Thymus (tissue), 11 donors: ENCODE data around the gene RDM1. TPM values are rescaled to one million over a fixed set of nuclear protein-coding genes. Genes with fewer than 3 reads are reported as not detected.

Experiments used
- DNase-seq, 9 donors: peaks; one replicate each; pipeline ENCODE4 v3.0.0-alpha.2; 2013; ENCODE audit warnings: low spot score in 9 of 9, low read depth in 6 of 9, missing footprints in 1 of 9
- H3K27ac ChIP-seq, 2 donors: one replicate each; pipeline ENCODE4 v1.5.1; 2013; ENCODE audit warnings: control low read depth in 1 of 2, low read depth in 1 of 2, low read length in 1 of 2, mild to moderate bottlenecking in 1 of 2, moderate library complexity in 1 of 2
- H3K27me3 ChIP-seq, 2 donors: one replicate each; pipeline ENCODE4 v1.5.1; 2013; ENCODE audit warnings: low read length in 1 of 2; ENCODE audit not compliant: control insufficient read depth in 2 of 2, insufficient read depth in 1 of 2
- H3K36me3 ChIP-seq, 2 donors: one replicate each; pipeline ENCODE4 v1.5.1; 2013; ENCODE audit warnings: low read length in 1 of 2, mild to moderate bottlenecking in 1 of 2, moderate library complexity in 1 of 2; ENCODE audit not compliant: control insufficient read depth in 2 of 2, insufficient read depth in 2 of 2
- H3K4me1 ChIP-seq, 2 donors: one replicate each; pipeline ENCODE4 v1.5.1; 2013; ENCODE audit warnings: low read length in 2 of 2; ENCODE audit not compliant: control insufficient read depth in 2 of 2, insufficient read depth in 2 of 2
- H3K4me3 ChIP-seq, 2 donors: one replicate each; pipeline ENCODE4 v1.5.1; 2013; ENCODE audit warnings: low read length in 2 of 2, control low read depth in 1 of 2, mild to moderate bottlenecking in 1 of 2
- H3K9me3 ChIP-seq, 2 donors: one replicate each; pipeline ENCODE4 v1.5.1; 2013; ENCODE audit warnings: low read length in 1 of 2, mild to moderate bottlenecking in 1 of 2; ENCODE audit not compliant: control insufficient read depth in 2 of 2, insufficient read depth in 1 of 2
- WGBS: extraction: QIAGEN DNeasy Blood & Tissue Kit; methylation state at CpG from one replicate; pipeline ENCODE4 v1.1.7; 2013; 5-methylcytosine and 5-hydroxymethylcytosine counted together
- polyA plus RNA-seq: library from polyadenylated mRNA; stranded (reverse); fragments of 200-250 nt; gene quantifications from one replicate; pipeline ENCODE4 v1.2.3, GENCODE V29; 2013
- total RNA-seq: library from RNA; stranded (reverse); fragments of 120-200 nt; gene quantifications from one replicate; pipeline ENCODE4 v1.2.4, GENCODE V29; 2013
- donor health status: healthy.

The RDM1 gene
- total and polyA plus RNA-seq, 2 donors, result 1.1 to 5.7 TPM

DNA sequence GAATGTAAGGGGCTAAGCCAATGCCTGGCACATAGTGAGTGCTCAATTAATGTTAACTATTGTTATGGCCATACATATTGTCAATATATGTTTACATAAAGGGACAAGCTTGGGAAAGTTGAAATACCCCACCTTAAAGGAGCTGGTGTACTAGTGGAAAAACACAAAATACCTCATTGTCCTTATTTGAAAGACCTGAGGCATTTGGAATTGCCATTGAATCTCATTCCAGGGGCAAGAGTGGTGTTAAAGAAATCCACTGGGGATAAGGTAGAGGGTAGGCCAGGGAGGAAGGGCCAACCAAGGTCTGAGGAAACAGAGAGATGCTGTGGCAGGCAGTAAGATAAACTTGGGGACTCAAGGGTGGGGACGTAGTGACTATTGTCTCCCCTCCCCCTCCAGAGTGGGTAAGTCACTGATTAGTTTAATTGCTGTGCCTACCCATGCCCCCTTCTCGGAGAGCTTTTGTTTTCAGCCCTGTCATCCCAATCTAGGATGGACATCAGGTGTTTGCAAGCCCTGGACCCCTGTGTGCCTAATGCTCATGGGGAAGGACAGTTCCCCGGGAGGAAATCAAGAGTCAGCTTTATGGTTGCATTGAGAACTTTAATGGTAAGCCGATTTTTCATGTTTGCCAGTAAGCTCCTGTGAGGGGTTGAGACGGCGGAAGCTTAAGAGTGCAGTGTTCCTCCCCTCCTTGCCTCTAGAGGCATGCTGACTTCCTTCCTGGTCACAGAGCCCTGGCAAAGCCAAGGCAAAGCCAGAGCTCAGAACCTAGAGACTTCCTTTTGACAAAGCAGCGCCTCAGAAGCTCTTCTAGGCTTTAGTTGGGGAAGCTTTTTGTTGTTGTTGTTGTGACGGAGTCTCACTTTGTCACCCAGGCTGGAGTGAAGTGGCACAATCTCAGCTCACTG is 59.4 kb downstream of the RDM1 start:
- Histone ChIP-seq H3K9me3 (peaks cover 0 to 4% of the 10 kb centered on the region in 2 donors), H3K4me3 (no peak overlapping the region), H3K36me3 (no peaks in the 10 kb centered on the region), H3K27ac (no peak overlapping the region), H3K27me3 (no peaks in the 10 kb centered on the region), H3K4me1 (peaks cover 6 to 14% of the 10 kb centered on the region in 2 donors)
- 57% methylated on average over 8 of the region's 8 CpGs for WGBS
- DNase-seq, result peak in 3 of 9 donors; percentile 38 to 70 (median 54)

DNA sequence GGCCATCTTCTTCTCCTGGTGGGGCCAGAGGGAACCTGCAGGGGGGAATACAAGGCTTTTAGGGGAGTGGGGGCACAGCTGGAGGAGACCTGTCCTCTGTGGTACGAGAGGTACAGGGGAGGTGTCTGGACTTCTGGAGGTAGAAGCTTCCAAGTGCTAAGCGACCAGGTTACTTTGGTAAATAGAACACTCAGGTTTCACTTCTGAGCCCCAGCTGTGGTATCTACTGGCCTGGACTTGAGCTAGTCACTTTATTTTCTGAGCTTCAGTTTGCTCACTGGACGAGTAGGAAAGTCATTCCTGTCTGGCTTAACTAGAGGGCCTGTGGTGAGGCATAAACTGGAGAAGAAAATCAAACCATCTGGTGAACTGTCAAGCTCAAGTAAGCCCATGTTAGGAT is 61.8 kb downstream of the RDM1 start, which contains the start of gene HEATR9:
Gene HEATR9 (minus strand): TSS at position 155 of the 400 bp plus-strand sequence. CDS start 149 bp downstream, at position 6.
- no peak for DNase-seq
- H3K4me1 ChIP-seq, result peaks cover 0 to 5% of the 10 kb centered on the region in 2 donors
- no peaks in the 10 kb centered on the region for H3K27me3 ChIP-seq
- peaks cover 0 to 4% of the 10 kb centered on the region in 2 donors for H3K9me3 ChIP-seq
- H3K36me3 ChIP-seq, result no peaks in the 10 kb centered on the region
- H3K27ac ChIP-seq, result no peak within 1 kb of the TSS
- WGBS, result 94% methylated on average over 3 of the region's 3 CpGs
- H3K4me3 ChIP-seq, result no peak within 1 kb of the TSS

Other genes with a start within 250 kb of the RDM1 start
- 0.76 TPM for gene RASL10B, start 199.1 kb downstream of the RDM1 start, total RNA-seq
- 0.80 TPM for gene RASL10B, start 199.1 kb downstream of the RDM1 start, polyA plus RNA-seq
- not detected for gene GAS2L2, start 177.5 kb downstream of the RDM1 start, total RNA-seq
- 0.21 TPM for gene GAS2L2, start 177.5 kb downstream of the RDM1 start, polyA plus RNA-seq
- 0.09 TPM for gene C17orf50, start 169.9 kb downstream of the RDM1 start, total RNA-seq
- gene C17orf50, start 169.9 kb downstream of the RDM1 start, polyA plus RNA-seq, result 0.14 TPM
- gene MMP28, start 135.1 kb downstream of the RDM1 start, total RNA-seq, result 1.1 TPM
- gene MMP28, start 135.1 kb downstream of the RDM1 start, polyA plus RNA-seq, result 4.7 TPM
- gene TAF15, start 121.3 kb downstream of the RDM1 start, total RNA-seq, result 26.1 TPM
- gene TAF15, start 121.3 kb downstream of the RDM1 start, polyA plus RNA-seq, result 95.9 TPM
- 0.05 TPM for gene HEATR9, start 61.9 kb downstream of the RDM1 start, total RNA-seq
- 0.82 TPM for gene HEATR9, start 61.9 kb downstream of the RDM1 start, polyA plus RNA-seq
- gene CCL5, start 50.4 kb downstream of the RDM1 start, total RNA-seq, result 26.7 TPM
- gene CCL5, start 50.4 kb downstream of the RDM1 start, polyA plus RNA-seq, result 27.4 TPM
- not detected for gene LYZL6, start 12.9 kb upstream of the RDM1 start, total RNA-seq
- 0.11 TPM for gene LYZL6, start 12.9 kb upstream of the RDM1 start, polyA plus RNA-seq
- 0.09 TPM for gene CCL16, start 50.7 kb upstream of the RDM1 start, total RNA-seq
- 0.46 TPM for gene CCL16, start 50.7 kb upstream of the RDM1 start, polyA plus RNA-seq
- gene CCL14, start 56.0 kb upstream of the RDM1 start, total RNA-seq, result 4.1 TPM
- 94.2 TPM for gene CCL14, start 56.0 kb upstream of the RDM1 start, polyA plus RNA-seq
- gene CCL15, start 70.8 kb upstream of the RDM1 start, total RNA-seq, result not detected
- 0.73 TPM for gene CCL15, start 70.8 kb upstream of the RDM1 start, polyA plus RNA-seq
- gene CCL23, start 87.2 kb upstream of the RDM1 start, total RNA-seq, result 0.61 TPM
- 4.2 TPM for gene CCL23, start 87.2 kb upstream of the RDM1 start, polyA plus RNA-seq
- gene CCL18, start 133.5 kb upstream of the RDM1 start, total RNA-seq, result 9.3 TPM
- gene CCL18, start 133.5 kb upstream of the RDM1 start, polyA plus RNA-seq, result 461 TPM
- 15.9 TPM for gene CCL3, start 159.4 kb upstream of the RDM1 start, total RNA-seq
- gene CCL3, start 159.4 kb upstream of the RDM1 start, polyA plus RNA-seq, result 38.5 TPM
- gene CCL4, start 173.1 kb upstream of the RDM1 start, total RNA-seq, result 7.3 TPM
- 15.4 TPM for gene CCL4, start 173.1 kb upstream of the RDM1 start, polyA plus RNA-seq
- 1.3 TPM for gene TBC1D3B, start 245.9 kb upstream of the RDM1 start, total RNA-seq
- gene TBC1D3B, start 245.9 kb upstream of the RDM1 start, polyA plus RNA-seq, result 3.9 TPM